ENCODE data around the gene DNAAF5. TPM values are rescaled to one million over a fixed set of nuclear protein-coding genes. Genes with fewer than 3 reads are reported as not detected.

Gene DNAAF5
- total RNA-seq, 2 donors from 2014 or later = 31.0 to 54.9 TPM

DNA sequence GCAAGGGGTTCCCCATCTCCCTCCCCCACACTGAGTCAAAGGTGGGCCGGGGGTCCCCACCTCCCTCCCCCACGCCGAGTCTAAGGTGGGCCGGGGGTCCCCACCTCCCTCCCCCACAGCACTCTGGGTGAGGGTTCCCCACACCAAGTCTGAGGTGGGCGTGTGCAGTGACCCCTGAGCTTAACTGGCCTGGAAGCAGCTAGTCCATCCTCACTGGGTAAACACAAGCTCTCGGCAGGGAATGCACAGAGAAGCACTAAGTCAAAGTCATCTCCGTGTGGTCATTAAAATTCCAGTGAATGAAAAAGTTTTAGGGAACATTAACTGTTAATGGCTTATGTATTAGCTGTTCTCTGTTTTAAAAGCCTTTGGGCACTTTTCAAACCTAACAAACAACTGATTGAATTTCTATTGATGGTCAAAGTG is 44.3 kb downstream of the DNAAF5 start:
- Histone ChIP-seq H3K9me3 (no peaks in the 10 kb centered on the region), H3K4me3 (no peak overlapping the region), H3K4me1 (peaks cover 5% of the 10 kb centered on the region), H3K27me3 (no peaks in the 10 kb centered on the region), H3K27ac (peak overlapping the region; percentile 47), H3K36me3 (no peaks in the 10 kb centered on the region), H3K9ac (ENCODE audit: low read depth in 2 of 2, low read length in 2 of 2) (no peak overlapping the region)
- TF ChIP-seq, protein P1, sequence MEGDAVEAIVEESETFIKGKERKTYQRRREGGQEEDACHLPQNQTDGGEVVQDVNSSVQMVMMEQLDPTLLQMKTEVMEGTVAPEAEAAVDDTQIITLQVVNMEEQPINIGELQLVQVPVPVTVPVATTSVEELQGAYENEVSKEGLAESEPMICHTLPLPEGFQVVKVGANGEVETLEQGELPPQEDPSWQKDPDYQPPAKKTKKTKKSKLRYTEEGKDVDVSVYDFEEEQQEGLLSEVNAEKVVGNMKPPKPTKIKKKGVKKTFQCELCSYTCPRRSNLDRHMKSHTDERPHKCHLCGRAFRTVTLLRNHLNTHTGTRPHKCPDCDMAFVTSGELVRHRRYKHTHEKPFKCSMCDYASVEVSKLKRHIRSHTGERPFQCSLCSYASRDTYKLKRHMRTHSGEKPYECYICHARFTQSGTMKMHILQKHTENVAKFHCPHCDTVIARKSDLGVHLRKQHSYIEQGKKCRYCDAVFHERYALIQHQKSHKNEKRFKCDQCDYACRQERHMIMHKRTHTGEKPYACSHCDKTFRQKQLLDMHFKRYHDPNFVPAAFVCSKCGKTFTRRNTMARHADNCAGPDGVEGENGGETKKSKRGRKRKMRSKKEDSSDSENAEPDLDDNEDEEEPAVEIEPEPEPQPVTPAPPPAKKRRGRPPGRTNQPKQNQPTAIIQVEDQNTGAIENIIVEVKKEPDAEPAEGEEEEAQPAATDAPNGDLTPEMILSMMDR (IDR thresholded peaks at IDR 0.05) = no peak
- no peak for DNase-seq
- intact Hi-C loops (cut with DNase I) = loop anchor here (5.0 kb wide), 1 partner anchor 438 kb away; no protein-coding TSS in a partner anchor

DNA sequence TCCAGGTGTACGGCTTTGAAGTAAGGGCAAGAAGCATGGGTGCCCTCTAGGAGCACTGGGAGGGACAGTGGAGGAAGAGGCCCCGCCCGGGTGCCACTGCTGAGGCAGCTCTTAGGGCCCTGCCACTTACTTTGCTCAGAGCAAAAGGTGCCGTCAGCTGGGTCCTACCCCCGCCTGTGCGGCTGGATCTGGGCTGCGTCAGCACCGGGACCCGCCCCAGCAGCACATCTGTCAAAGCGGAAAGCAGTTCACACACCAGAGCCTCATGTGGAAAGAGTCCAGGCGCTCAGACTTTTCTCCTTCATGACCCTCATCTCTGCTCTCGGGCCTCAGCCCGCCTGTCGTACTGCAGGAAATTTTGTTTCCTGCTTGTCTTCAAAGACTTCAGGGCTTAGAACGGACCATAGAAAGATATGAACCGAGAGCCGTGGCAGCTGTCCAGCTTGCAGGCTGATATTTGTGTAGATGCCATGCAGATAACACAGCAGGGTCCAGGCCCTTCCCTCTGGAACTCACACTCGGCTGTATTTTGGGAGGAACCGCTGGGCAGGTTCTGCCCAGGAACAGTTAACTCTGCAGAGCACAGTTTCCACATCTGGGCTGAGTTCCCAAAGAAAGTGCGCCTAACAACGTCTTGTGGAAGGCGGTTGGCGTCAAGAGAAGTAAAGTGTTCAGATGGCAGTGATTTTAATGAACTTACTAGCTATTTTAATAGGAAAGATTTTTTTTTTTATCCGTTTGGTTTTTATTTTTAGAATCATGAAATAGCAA is 44.9 kb downstream of the DNAAF5 start:
- DNase-seq = peak; percentile 62
- intact Hi-C loops (cut with DNase I) = loop anchor here (5.0 kb wide), 1 partner anchor 439 kb away; no protein-coding TSS in a partner anchor
- Histone ChIP-seq H3K9ac (ENCODE audit: low read depth in 2 of 2, low read length in 2 of 2) (peak overlapping the region in 1 of 2 donors; percentile 40), H3K4me3 (no peak overlapping the region), H3K27ac (peak overlapping the region; percentile 47), H3K4me1 (peaks cover 5% of the 10 kb centered on the region), H3K36me3 (no peaks in the 10 kb centered on the region), H3K27me3 (no peaks in the 10 kb centered on the region), H3K9me3 (no peaks in the 10 kb centered on the region)
- TF ChIP-seq, protein P1 (IDR thresholded peaks at IDR 0.05) = no peak

DNA sequence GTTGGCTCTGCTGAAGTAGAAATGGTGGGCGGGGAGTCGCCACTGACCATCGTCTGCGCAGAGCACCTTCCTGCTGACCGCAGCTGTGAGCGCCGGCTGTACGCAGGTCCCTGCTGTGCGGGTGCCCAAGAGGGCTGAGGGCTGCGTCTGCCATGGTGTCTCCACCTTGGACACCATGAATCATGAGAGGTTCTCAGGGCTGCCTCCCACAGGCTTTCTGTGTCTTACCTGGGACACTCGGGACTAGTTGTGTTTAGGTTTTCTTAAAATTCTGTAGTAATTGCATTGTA is 45.5 kb downstream of the DNAAF5 start:
- H3K27me3 ChIP-seq = no peaks in the 10 kb centered on the region
- no peak for DNase-seq
- no peaks in the 10 kb centered on the region for H3K36me3 ChIP-seq
- TF ChIP-seq, protein P1 (IDR thresholded peaks at IDR 0.05) = no peak
- H3K9ac ChIP-seq (ENCODE audit: low read depth in 2 of 2, low read length in 2 of 2) = no peak overlapping the region
- no peak overlapping the region for H3K4me3 ChIP-seq
- H3K4me1 ChIP-seq = peaks cover 5% of the 10 kb centered on the region
- H3K9me3 ChIP-seq = no peaks in the 10 kb centered on the region
- no peak overlapping the region for H3K27ac ChIP-seq
- intact Hi-C loops (cut with DNase I) = loop anchor here (5.0 kb wide), 1 partner anchor 440 kb away; no protein-coding TSS in a partner anchor

DNA sequence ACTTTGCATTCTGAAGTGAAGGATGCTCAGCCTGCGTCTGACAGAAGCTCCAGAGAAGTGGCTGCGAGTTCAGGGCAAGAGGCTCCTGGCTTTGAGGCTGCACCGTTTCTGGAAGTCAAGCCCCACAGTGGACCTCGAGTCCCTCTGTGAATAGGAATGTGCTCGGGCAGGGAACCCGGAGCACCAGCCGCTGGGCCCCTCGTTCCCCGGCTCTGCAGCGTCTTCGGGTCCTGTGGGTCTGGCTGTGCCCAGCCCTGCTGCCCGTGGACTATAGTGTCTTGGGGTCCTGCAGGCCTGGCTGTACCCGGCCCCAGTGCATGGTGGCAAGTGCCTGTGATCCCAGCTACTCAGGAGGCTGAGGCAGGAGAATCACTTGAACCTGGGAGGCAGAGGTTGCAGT is 45.9 kb downstream of the DNAAF5 start:
- DNase-seq = no peak
- H3K4me3 ChIP-seq = no peak overlapping the region
- H3K9me3 ChIP-seq = no peaks in the 10 kb centered on the region
- intact Hi-C loops (cut with DNase I) = loop anchor here (5.0 kb wide), 1 partner anchor 440 kb away; no protein-coding TSS in a partner anchor
- H3K36me3 ChIP-seq = no peaks in the 10 kb centered on the region
- H3K4me1 ChIP-seq = peaks cover 5% of the 10 kb centered on the region
- H3K9ac ChIP-seq (ENCODE audit: low read depth in 2 of 2, low read length in 2 of 2) = no peak overlapping the region
- no peaks in the 10 kb centered on the region for H3K27me3 ChIP-seq
- TF ChIP-seq, protein P1 (IDR thresholded peaks at IDR 0.05) = no peak
- H3K27ac ChIP-seq = no peak overlapping the region

DNA sequence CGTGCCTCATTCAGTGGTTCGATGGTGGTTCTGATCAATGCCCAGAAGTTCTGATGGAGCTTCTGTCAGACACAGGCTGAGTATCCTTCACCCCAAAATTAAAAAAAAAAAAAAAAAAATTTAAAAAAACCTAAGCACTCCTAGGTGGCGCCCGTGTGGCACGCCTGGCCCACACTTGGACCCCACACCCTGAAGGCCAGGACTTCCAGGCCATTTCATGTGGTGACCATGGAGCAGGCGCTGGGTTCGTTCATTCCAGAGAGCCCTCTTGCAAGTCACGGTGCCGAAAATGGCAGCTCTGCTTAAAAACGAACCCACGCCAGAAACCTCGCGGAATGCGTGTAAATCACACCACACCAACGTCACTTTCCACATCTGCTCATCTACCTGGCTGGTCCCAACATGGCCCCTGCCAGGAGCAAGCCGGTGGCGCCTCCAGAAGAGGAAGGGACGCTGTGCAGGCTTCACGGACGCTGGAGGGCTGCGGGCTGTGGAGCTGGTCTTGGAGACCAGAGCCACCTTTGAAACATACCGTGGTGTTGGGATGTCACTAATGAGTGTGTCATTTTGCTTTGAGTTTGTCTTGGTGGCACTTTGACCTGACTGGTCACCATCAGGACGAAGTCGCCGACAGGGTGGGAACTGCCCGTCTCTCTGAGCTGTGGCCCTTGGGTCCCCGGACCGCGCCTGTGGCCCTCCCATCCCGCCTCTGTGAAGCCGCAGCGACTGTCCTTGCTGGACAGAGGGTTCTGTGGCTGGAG is 46.5 kb downstream of the DNAAF5 start:
- Histone ChIP-seq H3K27me3 (no peaks in the 10 kb centered on the region), H3K36me3 (no peaks in the 10 kb centered on the region), H3K9me3 (no peaks in the 10 kb centered on the region), H3K4me3 (no peak overlapping the region), H3K9ac (ENCODE audit: low read depth in 2 of 2, low read length in 2 of 2) (no peak overlapping the region), H3K27ac (no peak overlapping the region), H3K4me1 (peaks cover 5% of the 10 kb centered on the region)
- no peak for DNase-seq
- intact Hi-C loops (cut with DNase I) = loop anchor here (5.0 kb wide), 1 partner anchor 441 kb away; no protein-coding TSS in a partner anchor
- TF ChIP-seq, protein P1 (IDR thresholded peaks at IDR 0.05) = no peak

Measured in colonic mucosa (tissue), 4 donors.